ENCODE data around the gene IRS1.

The IRS1 gene

GRCh38 chr2:226732478-226733188 lies 67.0 kb downstream of the IRS1 start:
- DNase-seq (ENCODE audit: extremely low read depth in 1 of 2, low read depth in 1 of 2), result no peak

GRCh38 chr2:226730481-226730880 lies 69.1 kb downstream of the IRS1 start:
- DNase-seq (ENCODE audit: extremely low read depth in 1 of 2, low read depth in 1 of 2), result no peak

GRCh38 chr2:226728996-226729395 lies 70.6 kb downstream of the IRS1 start:
- no peak for DNase-seq (ENCODE audit: extremely low read depth in 1 of 2, low read depth in 1 of 2)

- no peak for DNase-seq (ENCODE audit: extremely low read depth in 1 of 2, low read depth in 1 of 2)
Measured at GRCh38 chr2:226727251-226727650, 72.4 kb downstream of the IRS1 start.

GRCh38 chr2:226726546-226726945 lies 73.1 kb downstream of the IRS1 start:
- DNase-seq (ENCODE audit: extremely low read depth in 1 of 2, low read depth in 1 of 2), result no peak

GRCh38 chr2:226725126-226725860 lies 74.3 kb downstream of the IRS1 start:
- DNase-seq (ENCODE audit: extremely low read depth in 1 of 2, low read depth in 1 of 2), result no peak

GRCh38 chr2:226721541-226721940 lies 78.1 kb downstream of the IRS1 start:
- no peak for DNase-seq (ENCODE audit: extremely low read depth in 1 of 2, low read depth in 1 of 2)

- no peak for DNase-seq (ENCODE audit: extremely low read depth in 1 of 2, low read depth in 1 of 2)
Measured at GRCh38 chr2:226720948-226721347, 78.7 kb downstream of the IRS1 start.

- DNase-seq (ENCODE audit: extremely low read depth in 1 of 2, low read depth in 1 of 2), result no peak
Measured at GRCh38 chr2:226717719-226718118, 81.9 kb downstream of the IRS1 start.

GRCh38 chr2:226716126-226716525 lies 83.5 kb downstream of the IRS1 start:
- no peak for DNase-seq (ENCODE audit: extremely low read depth in 1 of 2, low read depth in 1 of 2)

GRCh38 chr2:226715347-226715990 lies 84.2 kb downstream of the IRS1 start:
- no peak for DNase-seq (ENCODE audit: extremely low read depth in 1 of 2, low read depth in 1 of 2)

- no peak for DNase-seq (ENCODE audit: extremely low read depth in 1 of 2, low read depth in 1 of 2)
Measured at GRCh38 chr2:226712941-226713340, 86.7 kb downstream of the IRS1 start.

GRCh38 chr2:226711606-226712296 lies 87.9 kb downstream of the IRS1 start:
- no peak for DNase-seq (ENCODE audit: extremely low read depth in 1 of 2, low read depth in 1 of 2)

- no peak for DNase-seq (ENCODE audit: extremely low read depth in 1 of 2, low read depth in 1 of 2)
Measured at GRCh38 chr2:226707499-226707898, 92.1 kb downstream of the IRS1 start.

GRCh38 chr2:226705965-226706364 lies 93.7 kb downstream of the IRS1 start:
- no peak for DNase-seq (ENCODE audit: extremely low read depth in 1 of 2, low read depth in 1 of 2)

GRCh38 chr2:226705133-226705886 lies 94.3 kb downstream of the IRS1 start:
- no peak for DNase-seq (ENCODE audit: extremely low read depth in 1 of 2, low read depth in 1 of 2)

- DNase-seq (ENCODE audit: extremely low read depth in 1 of 2, low read depth in 1 of 2), result no peak
Measured at GRCh38 chr2:226703514-226703913, 96.1 kb downstream of the IRS1 start.

- no peak for DNase-seq (ENCODE audit: extremely low read depth in 1 of 2, low read depth in 1 of 2)
Measured at GRCh38 chr2:226702376-226702775, 97.2 kb downstream of the IRS1 start.

- no peak for DNase-seq (ENCODE audit: extremely low read depth in 1 of 2, low read depth in 1 of 2)
Measured at GRCh38 chr2:226701052-226701451, 98.6 kb downstream of the IRS1 start.

- no peak for DNase-seq (ENCODE audit: extremely low read depth in 1 of 2, low read depth in 1 of 2)
Measured at GRCh38 chr2:226699321-226699720, 100.3 kb downstream of the IRS1 start.

GRCh38 chr2:226698671-226699070 lies 100.9 kb downstream of the IRS1 start:
- no peak for DNase-seq (ENCODE audit: extremely low read depth in 1 of 2, low read depth in 1 of 2)
